HG03457 (cell line): ENCODE results near the gene SYCE1.
"Not testable (repeated sequence)": the region's sequence is repeated elsewhere in the genome, so short reads cannot be mapped to it uniquely, and the experiment has no call there.

Experiments used
- ATAC-seq: cut with Tn5 transposase; IDR thresholded peaks from one replicate; pipeline ENCODE4 v1.9.1; 2021; ENCODE audit warnings: moderate number of reproducible peaks; ENCODE audit not compliant: unreplicated experiment

SYCE1 gene

DNA sequence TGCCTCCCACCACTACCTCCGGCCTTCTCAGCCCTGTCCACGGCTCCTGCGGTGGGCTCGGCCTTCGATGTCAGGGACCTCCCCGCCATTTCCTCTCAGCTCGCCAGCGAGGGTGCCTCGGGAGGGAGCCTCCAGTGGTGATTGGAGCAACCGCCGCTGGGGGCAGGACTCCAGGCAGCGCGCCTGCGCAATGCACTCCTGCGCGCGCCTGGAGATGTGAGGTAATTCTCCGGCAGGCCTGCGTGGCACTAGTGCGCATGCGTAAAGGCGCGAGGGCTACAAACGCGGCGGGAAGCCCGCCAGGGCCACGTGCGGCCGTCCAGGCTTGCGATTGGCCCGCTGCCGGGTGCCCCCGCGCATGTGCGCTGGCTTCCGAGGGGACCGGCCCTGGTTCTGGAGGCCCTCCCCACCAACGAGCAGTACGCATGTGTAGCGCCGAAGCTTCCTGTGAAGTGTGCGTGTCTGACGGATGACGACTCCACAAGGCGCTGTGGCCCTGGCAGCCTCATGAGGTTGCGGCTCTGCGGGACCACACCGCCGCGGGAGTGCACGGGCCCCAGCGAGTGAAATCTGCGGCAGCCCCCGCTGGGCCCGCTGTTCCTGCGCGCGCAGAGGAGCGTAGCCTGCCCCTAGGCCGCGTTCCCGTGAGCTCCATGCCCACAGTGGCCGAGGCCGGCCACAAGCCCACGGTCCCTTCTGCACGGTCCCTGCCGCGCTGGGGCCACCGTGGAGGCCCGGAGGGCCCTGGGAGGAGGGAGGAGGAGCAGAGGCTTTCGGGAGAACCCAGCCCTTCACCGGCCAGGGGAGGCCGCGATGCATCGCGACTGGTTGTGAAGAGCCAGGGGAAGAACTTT lies at the start of gene SYCE1:
Gene SYCE1, minus strand, starts transcription at position 143 of the 854 bp plus-strand sequence. Its CDS starts 54 bp downstream, at position 89.
- ATAC-seq = no peak

- no peak for ATAC-seq
Measured at GRCh38 chr10:133614830-133615580, 49.6 kb upstream of the SYCE1 start.

DNA sequence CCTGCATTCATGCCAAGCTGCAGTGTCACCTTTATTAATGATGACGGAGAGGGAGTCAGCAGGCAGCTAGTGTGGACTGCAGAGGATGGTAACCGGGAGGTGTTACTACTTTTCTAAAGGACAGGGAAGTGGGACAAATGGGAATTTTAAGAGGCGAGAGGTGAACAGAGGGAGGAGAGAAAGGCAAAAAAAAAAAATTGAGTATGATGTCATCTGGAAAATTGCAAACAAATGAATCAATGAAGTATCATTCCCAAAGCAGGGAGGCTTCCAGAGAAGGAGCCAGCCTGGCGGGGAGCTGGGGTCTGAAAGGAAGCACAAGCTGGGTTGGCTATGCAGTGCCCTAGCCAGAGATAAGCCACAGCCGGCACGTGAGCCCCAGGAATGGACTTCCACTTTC lies 48.3 kb upstream of the SYCE1 start:
- ATAC-seq = no peak

- ATAC-seq = no peak
Measured at GRCh38 chr10:133611079-133611478, 45.7 kb upstream of the SYCE1 start.

DNA sequence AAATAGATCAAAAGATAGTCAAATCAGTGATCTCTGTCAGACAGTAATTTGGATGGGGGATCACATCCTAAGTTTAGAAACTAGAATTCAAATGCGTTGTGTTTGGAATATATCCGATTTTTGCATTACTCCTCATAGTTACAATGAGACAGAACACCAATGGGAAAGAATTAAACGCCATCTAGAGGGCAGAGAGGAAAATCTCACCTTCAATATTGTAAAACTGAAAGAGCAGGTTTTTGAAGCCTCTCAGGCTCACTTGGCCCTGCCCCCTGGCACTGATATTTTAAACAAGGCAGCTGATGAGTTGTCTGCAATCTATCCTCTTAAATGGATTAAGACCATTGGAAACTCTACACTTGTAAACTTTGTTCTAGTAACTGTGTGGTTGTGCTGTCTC lies 43.5 kb upstream of the SYCE1 start:
- ATAC-seq = no peak

- not testable (repeated sequence) for ATAC-seq
Measured at GRCh38 chr10:133603434-133603833, 38.1 kb upstream of the SYCE1 start.

GRCh38 chr10:133600657-133601056 lies 35.3 kb upstream of the SYCE1 start:
- ATAC-seq = no peak

- not testable (repeated sequence) for ATAC-seq
Measured at GRCh38 chr10:133599869-133600268, 34.5 kb upstream of the SYCE1 start.

DNA sequence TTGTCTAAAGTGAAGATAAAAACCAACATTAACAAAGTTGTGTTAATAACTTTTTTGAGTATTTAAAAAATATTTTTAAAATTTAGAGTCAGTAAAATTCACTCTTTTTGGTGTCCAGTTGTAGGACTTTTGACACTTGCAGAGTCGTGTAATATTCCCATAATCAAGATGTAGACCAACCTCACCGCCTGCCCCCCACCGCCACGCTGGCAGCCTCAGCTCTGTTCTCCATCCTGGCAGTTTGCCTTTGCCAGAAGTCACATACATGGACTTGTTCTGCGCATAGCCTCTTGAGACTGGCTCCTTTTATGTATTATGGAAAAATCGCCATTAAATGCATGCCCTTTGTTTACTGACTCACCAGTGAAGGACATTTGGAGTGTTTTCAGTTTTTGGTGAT lies 27.3 kb upstream of the SYCE1 start:
- ATAC-seq = no peak

- no peak for ATAC-seq
Measured at GRCh38 chr10:133590970-133591359, 25.6 kb upstream of the SYCE1 start.

DNA sequence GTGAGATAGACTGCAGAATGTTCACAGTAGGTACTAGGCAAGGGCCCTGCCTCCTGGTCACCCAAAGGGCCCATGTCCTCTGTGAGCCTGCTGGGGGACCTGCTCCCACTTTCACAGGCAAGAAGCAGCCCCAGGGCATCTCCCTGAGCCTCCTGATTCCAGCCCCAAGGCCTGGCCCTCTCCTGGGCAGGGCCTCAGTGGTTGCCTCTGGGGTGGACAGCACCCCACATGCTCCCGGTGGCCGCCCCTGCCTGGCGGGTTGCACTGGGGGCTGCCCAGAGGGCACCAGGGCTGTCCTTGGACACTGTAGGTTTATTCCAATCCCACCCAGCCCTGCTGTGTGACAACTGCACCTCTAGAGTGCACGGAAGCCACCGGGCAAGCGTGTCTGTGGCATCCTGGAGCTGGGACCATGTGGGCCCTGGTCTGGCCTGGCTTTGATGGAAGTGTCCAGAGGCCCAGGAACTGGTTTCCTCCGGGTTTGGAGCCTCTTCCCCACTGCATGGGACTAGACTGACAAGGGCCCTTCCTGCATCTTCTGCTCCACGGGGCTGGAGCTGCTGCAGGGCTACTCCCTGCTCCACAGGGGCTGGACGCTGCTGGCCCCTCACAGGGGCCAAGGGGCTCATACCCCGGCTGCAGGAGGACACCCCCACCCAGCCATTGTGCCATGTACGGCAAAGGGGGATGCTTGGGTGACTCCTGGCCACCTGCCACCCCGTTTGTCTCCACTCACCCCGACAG lies 25.0 kb upstream of the SYCE1 start:
- ATAC-seq = no peak

- ATAC-seq = not testable (repeated sequence)
Measured at GRCh38 chr10:133577037-133577436, 11.7 kb upstream of the SYCE1 start.

DNA sequence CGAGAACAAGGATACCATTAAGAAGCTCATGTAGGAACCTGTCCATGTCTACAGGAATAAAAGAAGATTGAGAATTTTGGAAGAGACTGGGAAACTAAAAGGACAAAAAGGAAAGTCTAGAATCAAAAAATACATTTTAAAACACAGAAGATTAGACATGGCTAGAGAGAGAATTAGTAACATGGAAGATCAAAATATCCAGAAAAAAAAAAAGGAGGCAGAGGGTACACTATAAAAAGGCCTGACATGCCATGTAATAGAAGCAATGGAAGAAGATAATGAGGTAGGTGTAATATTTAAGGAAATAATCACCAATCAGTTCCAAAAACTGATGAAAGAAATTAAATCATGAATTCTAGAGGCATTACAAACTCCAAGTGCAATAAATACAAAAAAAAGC lies 8.1 kb upstream of the SYCE1 start:
- not testable (repeated sequence) for ATAC-seq

- ATAC-seq = not testable (repeated sequence)
Measured at GRCh38 chr10:133572055-133572454, 6.7 kb upstream of the SYCE1 start.

GRCh38 chr10:133569801-133570200 lies 4.4 kb upstream of the SYCE1 start:
- not testable (repeated sequence) for ATAC-seq

- not testable (repeated sequence) for ATAC-seq
Measured at GRCh38 chr10:133568831-133569527, 3.6 kb upstream of the SYCE1 start.

- no peak for ATAC-seq
Measured at GRCh38 chr10:133568287-133568614, 2.9 kb upstream of the SYCE1 start.

DNA sequence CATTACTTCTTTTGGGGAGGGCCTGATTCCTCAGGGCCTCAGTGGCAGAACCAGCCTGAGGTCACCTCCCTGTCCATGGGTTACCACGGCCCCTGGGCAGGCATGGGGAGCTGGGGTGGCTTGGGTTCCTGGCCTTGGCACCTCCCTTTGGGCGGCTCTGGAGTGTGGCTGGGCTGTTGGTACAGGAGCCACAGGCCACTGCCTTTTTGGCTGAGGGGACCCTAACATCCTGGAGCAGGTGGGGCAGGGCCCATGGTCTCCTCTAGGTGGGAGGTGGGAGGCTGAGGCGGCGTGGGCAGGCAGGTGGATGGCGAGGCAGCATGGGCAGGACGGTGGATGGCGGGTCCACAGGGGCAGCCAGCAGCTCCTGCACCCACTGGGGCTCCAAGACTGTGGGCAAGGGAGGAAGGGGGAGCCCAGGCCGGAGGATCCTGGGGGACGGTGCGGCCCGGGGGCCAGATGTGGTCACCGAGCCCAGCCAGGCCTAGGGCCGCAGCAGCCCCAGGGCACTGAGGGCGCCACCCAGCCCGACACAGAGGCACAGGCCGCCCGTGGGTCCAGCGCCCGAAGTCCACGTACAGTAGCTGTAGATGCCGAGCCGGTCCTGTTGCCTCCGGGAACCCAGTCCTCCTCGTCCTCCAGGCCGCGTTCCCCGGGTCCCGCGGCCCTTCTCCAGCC lies 2.4 kb upstream of the SYCE1 start:
- no peak for ATAC-seq

DNA sequence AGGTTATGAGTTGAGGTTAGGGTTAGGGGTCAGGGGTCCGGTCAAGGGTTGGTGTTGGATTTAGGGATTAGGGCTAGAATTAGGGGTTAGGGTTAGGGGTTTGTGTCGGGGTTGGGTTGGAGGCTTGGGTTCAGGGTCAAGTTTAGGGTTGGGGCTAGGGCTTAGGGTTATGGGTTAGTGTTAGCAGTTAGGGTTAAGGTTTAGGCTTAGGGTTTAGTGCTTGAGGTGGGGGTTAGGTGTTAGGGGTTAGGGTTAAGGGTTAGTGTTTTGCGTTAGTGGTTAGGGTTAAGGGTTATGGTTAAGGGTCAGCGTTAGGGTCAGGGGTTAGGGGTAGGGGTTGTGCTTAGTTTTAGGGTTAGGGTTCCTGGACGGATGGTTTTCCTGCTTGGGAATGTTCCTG lies 1.7 kb upstream of the SYCE1 start:
- ATAC-seq = no peak

DNA sequence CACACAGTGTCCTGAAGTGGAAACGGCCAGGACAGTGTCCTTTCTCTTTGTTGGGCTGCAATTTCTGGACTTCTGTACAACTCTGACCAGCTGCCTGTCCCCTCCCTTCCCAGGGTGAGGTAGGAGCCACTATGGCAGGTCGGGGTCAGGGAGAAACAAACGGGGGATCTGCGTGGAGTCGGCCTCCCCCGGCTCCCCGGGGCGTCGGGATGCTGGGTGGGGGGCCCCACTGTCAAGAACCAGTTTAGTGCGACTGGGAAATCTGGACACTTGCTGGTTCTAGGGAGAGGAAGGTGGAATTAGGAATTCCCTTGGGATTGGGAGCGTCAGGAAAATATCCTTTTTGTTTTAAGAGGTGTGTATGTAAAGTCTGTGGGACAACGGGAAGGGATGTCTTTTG lies 567 bp downstream of the SYCE1 start:
- no peak for ATAC-seq
